ENCODE measurements around the gene BAIAP2. TPM values are rescaled to one million over a fixed set of nuclear protein-coding genes. Genes with fewer than 3 reads are reported as not detected.

The BAIAP2 gene
- total RNA-seq, 1 donor from 2014 or later = 51.4 TPM

DNA sequence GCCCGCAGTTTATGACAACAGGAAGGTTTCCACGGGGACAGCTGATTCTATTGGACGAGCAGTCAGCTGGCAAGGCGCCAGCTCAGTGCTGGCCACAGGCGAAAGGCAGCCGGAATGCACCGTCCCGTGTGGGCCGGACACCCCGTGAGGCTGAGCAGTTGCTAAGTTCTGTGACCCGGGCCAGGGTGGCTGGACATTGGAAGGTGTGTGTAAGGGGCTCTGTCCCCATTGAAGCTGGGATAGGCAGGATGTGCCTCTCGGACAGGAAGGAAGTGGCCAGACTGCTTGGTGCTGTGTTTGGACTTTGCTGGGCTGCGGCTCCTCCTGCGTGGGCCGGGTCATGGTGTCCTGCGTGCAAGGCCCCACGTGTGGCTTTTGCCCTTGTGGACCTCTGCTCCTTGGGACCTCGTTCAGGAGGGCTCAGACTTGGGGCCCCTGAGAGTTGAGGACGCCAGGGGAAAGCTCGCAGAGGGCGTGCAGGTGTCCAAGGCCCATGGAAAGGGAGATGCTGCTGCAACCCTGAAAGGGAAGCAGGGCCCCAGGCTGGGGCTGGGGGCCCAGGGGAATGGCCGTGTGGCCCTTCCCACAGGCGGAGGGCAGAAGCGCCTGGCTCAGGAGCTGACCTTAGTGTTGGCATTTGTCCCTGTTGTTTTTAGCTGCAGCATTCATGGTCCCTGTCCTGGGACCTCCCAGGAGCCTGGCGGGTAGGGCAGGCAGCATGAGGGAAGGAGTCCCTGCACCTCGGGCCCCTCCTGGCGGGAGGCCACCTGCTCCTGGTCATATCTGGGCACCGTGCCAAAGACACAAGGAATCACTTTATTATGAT, 10.0 kb downstream of the BAIAP2 start:
- Histone ChIP-seq H3K27ac (ENCODE audit: low read depth, low read length) (peak overlapping the region; percentile 59), H3K27me3 (ENCODE audit: insufficient read depth, low read length) (no peaks in the 10 kb centered on the region)

GRCh38 chr17:81045590-81046095, 10.7 kb downstream of the BAIAP2 start:
- Histone ChIP-seq H3K4me2 (ENCODE audit: low read length) (peak overlapping the region; percentile 62), H2AFZ (ENCODE audit: low read depth, low read length) (no peak overlapping the region), H3K9ac (ENCODE audit: low read length) (no peak overlapping the region), H3K4me3 (ENCODE audit: insufficient read depth, low read depth, low read length) (no peak overlapping the region), H4K20me1 (ENCODE audit: insufficient read depth, low read length) (peaks cover 85% of the 10 kb centered on the region), H3K79me2 (ENCODE audit: insufficient read depth, low read length) (peaks cover 99% of the 10 kb centered on the region), H3K4me1 (ENCODE audit: insufficient read depth, low read length) (peaks cover 60% of the 10 kb centered on the region), H3K27ac (ENCODE audit: low read depth, low read length) (no peak overlapping the region), H3K27me3 (ENCODE audit: insufficient read depth, low read length) (no peaks in the 10 kb centered on the region), H3K9me3 (ENCODE audit: insufficient read depth, low read depth, low read length) (no peaks in the 10 kb centered on the region), H3K36me3 (ENCODE audit: insufficient read depth, low read length) (no peaks in the 10 kb centered on the region)
- DNase-seq (ENCODE audit: low read depth) = no peak
- no peak for FAIRE-seq
- Mint-ChIP-seq H3K4me3 (ENCODE audit: unreplicated experiment) (no peak overlapping the region), H3K27ac (ENCODE audit: unreplicated experiment) (no peak overlapping the region), H3K4me1 (ENCODE audit: low read depth, unreplicated experiment) (peaks cover 34% of the 10 kb centered on the region), H3K36me3 (ENCODE audit: low read depth, unreplicated experiment) (peaks cover 3% of the 10 kb centered on the region), H3K9me3 (ENCODE audit: unreplicated experiment) (no peaks in the 10 kb centered on the region), H3K27me3 (ENCODE audit: low read depth, unreplicated experiment) (no peaks in the 10 kb centered on the region)
- TF ChIP-seq, protein P1, sequence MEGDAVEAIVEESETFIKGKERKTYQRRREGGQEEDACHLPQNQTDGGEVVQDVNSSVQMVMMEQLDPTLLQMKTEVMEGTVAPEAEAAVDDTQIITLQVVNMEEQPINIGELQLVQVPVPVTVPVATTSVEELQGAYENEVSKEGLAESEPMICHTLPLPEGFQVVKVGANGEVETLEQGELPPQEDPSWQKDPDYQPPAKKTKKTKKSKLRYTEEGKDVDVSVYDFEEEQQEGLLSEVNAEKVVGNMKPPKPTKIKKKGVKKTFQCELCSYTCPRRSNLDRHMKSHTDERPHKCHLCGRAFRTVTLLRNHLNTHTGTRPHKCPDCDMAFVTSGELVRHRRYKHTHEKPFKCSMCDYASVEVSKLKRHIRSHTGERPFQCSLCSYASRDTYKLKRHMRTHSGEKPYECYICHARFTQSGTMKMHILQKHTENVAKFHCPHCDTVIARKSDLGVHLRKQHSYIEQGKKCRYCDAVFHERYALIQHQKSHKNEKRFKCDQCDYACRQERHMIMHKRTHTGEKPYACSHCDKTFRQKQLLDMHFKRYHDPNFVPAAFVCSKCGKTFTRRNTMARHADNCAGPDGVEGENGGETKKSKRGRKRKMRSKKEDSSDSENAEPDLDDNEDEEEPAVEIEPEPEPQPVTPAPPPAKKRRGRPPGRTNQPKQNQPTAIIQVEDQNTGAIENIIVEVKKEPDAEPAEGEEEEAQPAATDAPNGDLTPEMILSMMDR (IDR thresholded peaks at IDR 0.05; ENCODE audit: insufficient read depth, low read depth, low read length) = no peak
- no peak for TF ChIP-seq EZH2 (IDR thresholded peaks at IDR 0.05; ENCODE audit: insufficient read depth, low read length)

More for the DNA sequence above, 10.0 kb downstream of the BAIAP2 start:
- no peaks in the 10 kb centered on the region for H3K9me3 ChIP-seq (ENCODE audit: insufficient read depth, low read depth, low read length)
- H3K4me3 Mint-ChIP-seq (ENCODE audit: unreplicated experiment) = peak overlapping the region; percentile 2
- no peak overlapping the region for H3K4me3 ChIP-seq (ENCODE audit: insufficient read depth, low read depth, low read length)
- TF ChIP-seq EZH2 (IDR thresholded peaks at IDR 0.05; ENCODE audit: insufficient read depth, low read length) = no peak
- TF ChIP-seq, protein P1 (IDR thresholded peaks at IDR 0.05; ENCODE audit: insufficient read depth, low read depth, low read length) = no peak
- H3K9me3 Mint-ChIP-seq (ENCODE audit: unreplicated experiment) = no peaks in the 10 kb centered on the region
- H3K79me2 ChIP-seq (ENCODE audit: insufficient read depth, low read length) = peaks cover 99% of the 10 kb centered on the region
- H4K20me1 ChIP-seq (ENCODE audit: insufficient read depth, low read length) = peaks cover 85% of the 10 kb centered on the region
- DNase-seq (ENCODE audit: low read depth) = peak; percentile 68
- no peak overlapping the region for H2AFZ ChIP-seq (ENCODE audit: low read depth, low read length)
- H3K27me3 Mint-ChIP-seq (ENCODE audit: low read depth, unreplicated experiment) = no peaks in the 10 kb centered on the region
- H3K9ac ChIP-seq (ENCODE audit: low read length) = peak overlapping the region; percentile 56
- FAIRE-seq = no peak
- peaks cover 35% of the 10 kb centered on the region for H3K4me1 Mint-ChIP-seq (ENCODE audit: low read depth, unreplicated experiment)
- peak overlapping the region; percentile 62 for H3K4me2 ChIP-seq (ENCODE audit: low read length)
- H3K36me3 Mint-ChIP-seq (ENCODE audit: low read depth, unreplicated experiment) = peaks cover 3% of the 10 kb centered on the region
- H3K36me3 ChIP-seq (ENCODE audit: insufficient read depth, low read length) = no peaks in the 10 kb centered on the region
- H3K27ac Mint-ChIP-seq (ENCODE audit: unreplicated experiment) = peak overlapping the region; percentile 89
- H3K4me1 ChIP-seq (ENCODE audit: insufficient read depth, low read length) = peaks cover 60% of the 10 kb centered on the region
